Trophoblast cell (in vitro differentiated cells and primary cell): Measurements from ENCODE around the gene UQCC2.

ENCODE experiments used
- DNase-seq, 2 donors: peaks; one replicate each; pipeline ENCODE4 v3.0.0-alpha.2; 2016
- H2AFZ ChIP-seq: 2 replicates; pipeline ENCODE4 v1.6.1; 2013; ENCODE audit warnings: low read length, moderate library complexity, mild to moderate bottlenecking; ENCODE audit not compliant: insufficient read depth, poor library complexity
- H2AK5ac ChIP-seq: 2 replicates; pipeline ENCODE4 v1.6.1; 2013; ENCODE audit warnings: mild to moderate bottlenecking, low read length
- H2BK120ac ChIP-seq: 2 replicates; pipeline ENCODE4 v1.6.1; 2013; ENCODE audit warnings: low read length, mild to moderate bottlenecking, moderate library complexity; ENCODE audit not compliant: insufficient read depth, poor library complexity
- H2BK12ac ChIP-seq: 2 replicates; pipeline ENCODE4 v1.6.1; 2013; ENCODE audit warnings: mild to moderate bottlenecking, low read length, moderate library complexity
- H2BK5ac ChIP-seq: 2 replicates; pipeline ENCODE4 v1.6.1; 2013; ENCODE audit warnings: low read length, low read depth, moderate library complexity, mild to moderate bottlenecking; ENCODE audit not compliant: poor library complexity
- H3K14ac ChIP-seq: 2 replicates; pipeline ENCODE4 v1.6.1; 2013; ENCODE audit warnings: mild to moderate bottlenecking, low read length
- H3K18ac ChIP-seq: 2 replicates; pipeline ENCODE4 v1.6.1; 2013; ENCODE audit warnings: mild to moderate bottlenecking, low read length
- H3K23ac ChIP-seq: 2 replicates; pipeline ENCODE4 v1.6.1; 2013; ENCODE audit warnings: low read length
- H3K27ac ChIP-seq: 2 replicates; pipeline ENCODE4 v1.5.1; 2013; ENCODE audit warnings: low read depth, mild to moderate bottlenecking, inconsistent platforms, low read length, moderate library complexity
- H3K27me3 ChIP-seq: 2 replicates; pipeline ENCODE4 v1.6.1; 2013; ENCODE audit warnings: inconsistent platforms, mild to moderate bottlenecking, low read length, moderate library complexity; ENCODE audit not compliant: insufficient read depth
- H3K36me3 ChIP-seq, 2 experiments: 1 replicate in 1 of 2; 2 replicates in 1 of 2; pipeline ENCODE4 v1.6.1; 2013; ENCODE audit warnings: low read length in 2 of 2, mild to moderate bottlenecking in 2 of 2, moderate library complexity in 1 of 2; ENCODE audit not compliant: insufficient read depth in 2 of 2, control insufficient read depth in 1 of 2
- H3K4ac ChIP-seq: 2 replicates; pipeline ENCODE4 v1.6.1; 2013; ENCODE audit warnings: low read depth, mild to moderate bottlenecking, low read length, moderate library complexity
- H3K4me1 ChIP-seq, 2 experiments: 1 replicate in 1 of 2; 2 replicates in 1 of 2; pipeline ENCODE4 v1.6.1; 2013; ENCODE audit warnings: low read length in 2 of 2, mild to moderate bottlenecking in 2 of 2, moderate library complexity in 1 of 2; ENCODE audit not compliant: insufficient read depth in 2 of 2, control insufficient read depth in 1 of 2
- H3K4me2 ChIP-seq: 2 replicates; pipeline ENCODE4 v1.6.1; 2013; ENCODE audit warnings: inconsistent platforms, mild to moderate bottlenecking, low read length, moderate library complexity
- H3K4me3 ChIP-seq: 2 replicates; pipeline ENCODE4 v1.5.1; 2013; ENCODE audit warnings: mild to moderate bottlenecking, low read depth, low read length, inconsistent platforms
- H3K79me1 ChIP-seq: one replicate; pipeline ENCODE4 v1.6.1; 2013; ENCODE audit warnings: low read length
- H3K79me2 ChIP-seq: 2 replicates; pipeline ENCODE4 v1.6.1; 2013; ENCODE audit warnings: low read length, mild to moderate bottlenecking; ENCODE audit not compliant: control insufficient read depth, insufficient read depth, poor library complexity
- H3K9ac ChIP-seq: 2 replicates; pipeline ENCODE4 v1.6.1; 2013; ENCODE audit warnings: mild to moderate bottlenecking, low read length
- H3K9me3 ChIP-seq: 2 replicates; pipeline ENCODE4 v1.6.1; 2013; ENCODE audit warnings: low read depth, mild to moderate bottlenecking, control low read depth, inconsistent platforms, low read length; ENCODE audit not compliant: insufficient read depth
- H4K12ac ChIP-seq: 2 replicates; pipeline ENCODE4 v1.6.1; 2013; ENCODE audit warnings: low read depth, mild to moderate bottlenecking, low read length, moderate library complexity
- H4K8ac ChIP-seq: 2 replicates; pipeline ENCODE4 v1.6.1; 2013; ENCODE audit warnings: low read depth, mild to moderate bottlenecking, low read length, moderate library complexity
- H4K91ac ChIP-seq: one replicate; pipeline ENCODE4 v1.6.1; 2013; ENCODE audit warnings: low read depth, mild to moderate bottlenecking, low read length, moderate library complexity
- WGBS: extraction: QIAGEN DNeasy Blood & Tissue Kit; methylation state at CpG from one replicate; pipeline ENCODE4 v1.1.7; 2013; ENCODE audit warnings: missing lambda C conversion rate; ENCODE audit not compliant: insufficient read length, insufficient coverage; ENCODE audit errors: extremely low coverage; 5-methylcytosine and 5-hydroxymethylcytosine counted together

The UQCC2 gene

GRCh38 chr6:33693186-33694105 is 18.1 kb downstream of the UQCC2 start:
- Histone ChIP-seq H3K23ac (no peak overlapping the region), H3K79me2 (no peaks in the 10 kb centered on the region), H4K8ac (no peak overlapping the region), H2BK5ac (no peak overlapping the region), H3K9ac (no peak overlapping the region), H3K9me3 (peaks cover 4% of the 10 kb centered on the region), H3K4me2 (no peak overlapping the region), H2BK120ac (no peak overlapping the region), H3K14ac (no peak overlapping the region), H3K18ac (no peak overlapping the region), H2BK12ac (no peak overlapping the region), H2AFZ (no peak overlapping the region), H3K4ac (no peak overlapping the region), H3K27me3 (no peaks in the 10 kb centered on the region), H3K27ac (no peak overlapping the region), H3K36me3 (peaks cover 47 to 48% of the 10 kb centered on the region in 2 experiments), H4K91ac (no peak overlapping the region), H3K79me1 (no peaks in the 10 kb centered on the region), H4K12ac (no peak overlapping the region), H3K4me1 (peaks cover 5 to 11% of the 10 kb centered on the region in 2 experiments), H3K4me3 (no peak overlapping the region), H2AK5ac (no peak overlapping the region)
- WGBS: no CpG with 5 or more reads among the region's 28 CpGs
- no peak for DNase-seq

GRCh38 chr6:33692760-33693158 is 18.7 kb downstream of the UQCC2 start:
- Histone ChIP-seq H2BK5ac (no peak overlapping the region), H2BK12ac (no peak overlapping the region), H3K18ac (no peak overlapping the region), H4K91ac (no peak overlapping the region), H3K14ac (no peak overlapping the region), H3K27ac (no peak overlapping the region), H4K8ac (no peak overlapping the region), H3K4ac (no peak overlapping the region), H3K27me3 (no peaks in the 10 kb centered on the region), H3K9me3 (peaks cover 3% of the 10 kb centered on the region), H3K4me3 (no peak overlapping the region), H3K9ac (no peak overlapping the region), H4K12ac (no peak overlapping the region), H2AK5ac (no peak overlapping the region), H3K23ac (no peak overlapping the region), H3K4me2 (no peak overlapping the region), H3K79me1 (no peaks in the 10 kb centered on the region), H2AFZ (no peak overlapping the region), H3K79me2 (no peaks in the 10 kb centered on the region), H3K36me3 (peaks cover 43 to 45% of the 10 kb centered on the region in 2 experiments), H2BK120ac (no peak overlapping the region), H3K4me1 (peaks cover 5 to 11% of the 10 kb centered on the region in 2 experiments)
- DNase-seq: no peak
- WGBS: no CpG with 5 or more reads among the region's 10 CpGs

GRCh38 chr6:33692078-33692759 is 19.3 kb downstream of the UQCC2 start:
- H3K9me3 ChIP-seq: peaks cover 2% of the 10 kb centered on the region
- no peak overlapping the region for H3K9ac ChIP-seq
- H3K4me3 ChIP-seq: no peak overlapping the region
- no peak overlapping the region for H3K4ac ChIP-seq
- H4K12ac ChIP-seq: no peak overlapping the region
- H3K27me3 ChIP-seq: no peaks in the 10 kb centered on the region
- no peak overlapping the region for H2BK12ac ChIP-seq
- H3K23ac ChIP-seq: no peak overlapping the region
- no peak overlapping the region for H3K27ac ChIP-seq
- no peak overlapping the region for H2AK5ac ChIP-seq
- H3K18ac ChIP-seq: no peak overlapping the region
- H3K79me1 ChIP-seq: no peaks in the 10 kb centered on the region
- H3K79me2 ChIP-seq: no peaks in the 10 kb centered on the region
- H4K8ac ChIP-seq: no peak overlapping the region
- H2AFZ ChIP-seq: no peak overlapping the region
- H2BK5ac ChIP-seq: no peak overlapping the region
- no peak overlapping the region for H4K91ac ChIP-seq
- no peak overlapping the region for H3K4me2 ChIP-seq
- peak in 1 of 2 donors; percentile 44 for DNase-seq
- no peak overlapping the region for H2BK120ac ChIP-seq
- no CpG with 5 or more reads among the region's 12 CpGs for WGBS
- H3K4me1 ChIP-seq: peaks cover 5 to 11% of the 10 kb centered on the region in 2 experiments
- H3K14ac ChIP-seq: no peak overlapping the region
- H3K36me3 ChIP-seq: peaks cover 41% of the 10 kb centered on the region in 2 experiments

GRCh38 chr6:33691456-33692077 is 19.9 kb downstream of the UQCC2 start:
- H4K8ac ChIP-seq: no peak overlapping the region
- H3K36me3 ChIP-seq: peaks cover 35% of the 10 kb centered on the region in 2 experiments
- no peak overlapping the region for H2BK5ac ChIP-seq
- H3K9me3 ChIP-seq: peaks cover 2% of the 10 kb centered on the region
- WGBS: no CpG with 5 or more reads among the region's 15 CpGs
- no peak overlapping the region for H4K12ac ChIP-seq
- no peak overlapping the region for H2AK5ac ChIP-seq
- no peak overlapping the region for H2AFZ ChIP-seq
- DNase-seq: no peak
- H2BK12ac ChIP-seq: no peak overlapping the region
- no peak overlapping the region for H3K14ac ChIP-seq
- H3K27me3 ChIP-seq: no peaks in the 10 kb centered on the region
- H3K79me1 ChIP-seq: no peaks in the 10 kb centered on the region
- no peak overlapping the region for H3K27ac ChIP-seq
- no peak overlapping the region for H3K9ac ChIP-seq
- H4K91ac ChIP-seq: no peak overlapping the region
- H3K18ac ChIP-seq: no peak overlapping the region
- H3K4ac ChIP-seq: no peak overlapping the region
- H2BK120ac ChIP-seq: no peak overlapping the region
- no peak overlapping the region for H3K4me2 ChIP-seq
- H3K4me1 ChIP-seq: peaks cover 5 to 11% of the 10 kb centered on the region in 2 experiments
- no peak overlapping the region for H3K23ac ChIP-seq
- H3K4me3 ChIP-seq: no peak overlapping the region
- H3K79me2 ChIP-seq: no peaks in the 10 kb centered on the region
